ENCODE results near the gene USPL1.
"Not testable (repeated sequence)": the region's sequence is repeated elsewhere in the genome, so short reads cannot be mapped to it uniquely, and the experiment has no call there.

The USPL1 gene

GRCh38 chr13:30593001-30593400 lies 24.7 kb upstream of the USPL1 start:
- no peak for DNase-seq (ENCODE audit: low read depth)
- H3K4me3 ChIP-seq (ENCODE audit: control insufficient read depth, low read depth, low read length): no peak overlapping the region
- TF ChIP-seq CTCF (conservative IDR thresholded peaks at IDR 0.05; ENCODE audit: control insufficient read depth, insufficient read depth, low read depth, low read length): no peak

GRCh38 chr13:30600496-30600895 lies 17.2 kb upstream of the USPL1 start:
- H3K4me3 ChIP-seq (ENCODE audit: control insufficient read depth, low read depth, low read length): no peak overlapping the region
- DNase-seq (ENCODE audit: low read depth): peak; percentile 38
- TF ChIP-seq CTCF (conservative IDR thresholded peaks at IDR 0.05; ENCODE audit: control insufficient read depth, insufficient read depth, low read depth, low read length): no peak

- no peak for DNase-seq (ENCODE audit: low read depth)
- no peak overlapping the region for H3K4me3 ChIP-seq (ENCODE audit: control insufficient read depth, low read depth, low read length)
- no peak for TF ChIP-seq CTCF (conservative IDR thresholded peaks at IDR 0.05; ENCODE audit: control insufficient read depth, insufficient read depth, low read depth, low read length)
These were observed 15.9 kb upstream of the USPL1 start for GRCh38 chr13:30601836-30602235.

GRCh38 chr13:30605052-30605451 lies 12.7 kb upstream of the USPL1 start:
- no peak for TF ChIP-seq CTCF (conservative IDR thresholded peaks at IDR 0.05; ENCODE audit: control insufficient read depth, insufficient read depth, low read depth, low read length)
- no peak for DNase-seq (ENCODE audit: low read depth)

GRCh38 chr13:30607186-30607585 lies 10.5 kb upstream of the USPL1 start:
- DNase-seq (ENCODE audit: low read depth); H3K4me3 ChIP-seq (ENCODE audit: control insufficient read depth, low read depth, low read length): not testable (repeated sequence)

More at GRCh38 chr13:30605052-30605451, 12.7 kb upstream of the USPL1 start:
- no peak overlapping the region for H3K4me3 ChIP-seq (ENCODE audit: control insufficient read depth, low read depth, low read length)

GRCh38 chr13:30607908-30608307 lies 9.8 kb upstream of the USPL1 start:
- DNase-seq (ENCODE audit: low read depth): no peak
- H3K4me3 ChIP-seq (ENCODE audit: control insufficient read depth, low read depth, low read length): no peak overlapping the region

GRCh38 chr13:30608364-30608763 lies 9.4 kb upstream of the USPL1 start:
- TF ChIP-seq CTCF (conservative IDR thresholded peaks at IDR 0.05; ENCODE audit: control insufficient read depth, insufficient read depth, low read depth, low read length): no peak
- DNase-seq (ENCODE audit: low read depth): peak; percentile 17
- no peak overlapping the region for H3K4me3 ChIP-seq (ENCODE audit: control insufficient read depth, low read depth, low read length)

More at GRCh38 chr13:30607908-30608307, 9.8 kb upstream of the USPL1 start:
- no peak for TF ChIP-seq CTCF (conservative IDR thresholded peaks at IDR 0.05; ENCODE audit: control insufficient read depth, insufficient read depth, low read depth, low read length)

Data from fibroblast of mammary gland (primary cell).